Erythroblast (primary cell): ENCODE measurements around the gene ABLIM2.

ENCODE experiments used
- GATA1 ChIP-seq: IDR thresholded peaks from 2 replicates; pipeline ENCODE4 v1.6.1; 2011; ENCODE audit warnings: low read depth, mild to moderate bottlenecking, control low read depth, low read length, moderate library complexity
- POLR2A ChIP-seq: IDR thresholded peaks from 2 replicates; pipeline ENCODE4 v1.6.1; 2011; ENCODE audit warnings: mild to moderate bottlenecking, low read length

- TF ChIP-seq POLR2A (no peak), GATA1 (no peak)
These were observed 80.0 kb downstream of the ABLIM2 start for GRCh38 chr4:8078610-8079015.
